Measurements from ENCODE around the gene DAZAP1.

The DAZAP1 gene

GRCh38 chr19:1390890-1391423, 16.4 kb upstream of the DAZAP1 start:
- ATAC-seq = no peak
- no peak for TF ChIP-seq BACH2 (CRISPR knock-in tag; IDR thresholded peaks at IDR 0.05; ENCODE audit: borderline replicate concordance)
- no peak for TF ChIP-seq CSRNP3 (CRISPR knock-in tag; IDR thresholded peaks at IDR 0.05)
- TF ChIP-seq OSR1 (CRISPR knock-in tag; IDR thresholded peaks at IDR 0.05) = no peak
- no peak for TF ChIP-seq TSHZ2 (CRISPR knock-in tag; IDR thresholded peaks at IDR 0.05)
- TF ChIP-seq CSDC2 (CRISPR knock-in tag; IDR thresholded peaks at IDR 0.05) = no peak
- no peak for TF ChIP-seq ARNTL (CRISPR knock-in tag; IDR thresholded peaks at IDR 0.05; ENCODE audit: borderline replicate concordance, low read depth)

- ATAC-seq = no peak
- no peak for TF ChIP-seq TOX (CRISPR knock-in tag; IDR thresholded peaks at IDR 0.05; ENCODE audit: borderline replicate concordance)
- TF ChIP-seq TSHZ2 (CRISPR knock-in tag; IDR thresholded peaks at IDR 0.05) = no peak
- TF ChIP-seq ESRRG (CRISPR knock-in tag; IDR thresholded peaks at IDR 0.05) = no peak
- TF ChIP-seq PATZ1 (CRISPR knock-in tag; IDR thresholded peaks at IDR 0.05; ENCODE audit: borderline replicate concordance) = no peak
Observed at GRCh38 chr19:1392407-1392806, 15.0 kb upstream of the DAZAP1 start.

- no peak for ATAC-seq
- no peak for TF ChIP-seq ISL1 (CRISPR knock-in tag; IDR thresholded peaks at IDR 0.05)
- no peak for TF ChIP-seq PPARA (CRISPR knock-in tag; IDR thresholded peaks at IDR 0.05; ENCODE audit: borderline replicate concordance)
- no peak for TF ChIP-seq PATZ1 (CRISPR knock-in tag; IDR thresholded peaks at IDR 0.05; ENCODE audit: borderline replicate concordance)
- no peak for TF ChIP-seq RARB (CRISPR knock-in tag; IDR thresholded peaks at IDR 0.05)
- no peak for TF ChIP-seq ZFP3 (CRISPR knock-in tag; IDR thresholded peaks at IDR 0.05)
- no peak for TF ChIP-seq TSHZ2 (CRISPR knock-in tag; IDR thresholded peaks at IDR 0.05)
- no peak for TF ChIP-seq TCF4 (CRISPR knock-in tag; IDR thresholded peaks at IDR 0.05; ENCODE audit: borderline replicate concordance)
- no peak for TF ChIP-seq ZNF8 (CRISPR knock-in tag; IDR thresholded peaks at IDR 0.05)
- TF ChIP-seq POU6F1 (CRISPR knock-in tag; IDR thresholded peaks at IDR 0.05; ENCODE audit: borderline replicate concordance, low read depth) = no peak
- no peak for TF ChIP-seq ESRRG (CRISPR knock-in tag; IDR thresholded peaks at IDR 0.05)
- no peak for TF ChIP-seq CSRNP3 (CRISPR knock-in tag; IDR thresholded peaks at IDR 0.05)
- no peak for TF ChIP-seq ZNF70 (CRISPR knock-in tag; IDR thresholded peaks at IDR 0.05)
- TF ChIP-seq ZC3H10 (CRISPR knock-in tag; IDR thresholded peaks at IDR 0.05) = no peak
- no peak for TF ChIP-seq CSDC2 (CRISPR knock-in tag; IDR thresholded peaks at IDR 0.05)
- no peak for TF ChIP-seq SNAI2 (CRISPR knock-in tag; IDR thresholded peaks at IDR 0.05)
Observed at GRCh38 chr19:1392939-1393530, 14.4 kb upstream of the DAZAP1 start.
